Stimulated activated CD4-positive, alpha-beta T cell treated with anti-CD3 and anti-CD28 coated beads, Interleukin-4, amount 100 ng/mL, for 4 hours (primary cell): ENCODE data around the gene PHF24.
"Not testable (repeated sequence)": the region's sequence is repeated elsewhere in the genome, so short reads cannot be mapped to it uniquely, and the experiment has no call there.

ENCODE experiments used
- DNase-seq, 2 experiments: peaks; one replicate each; pipeline ENCODE4 v3.0.0-alpha.2; 2020

Gene PHF24

GRCh38 chr9:34998266-34998665, 40.2 kb downstream of the PHF24 start:
- DNase-seq: no peak

- DNase-seq: no peak
Measured at GRCh38 chr9:34999576-34999975, 41.5 kb downstream of the PHF24 start.

- no peak for DNase-seq
Measured at GRCh38 chr9:35000535-35001284, 42.6 kb downstream of the PHF24 start.

- DNase-seq: no peak
Measured at GRCh38 chr9:35001285-35001677, 43.2 kb downstream of the PHF24 start.

DNA sequence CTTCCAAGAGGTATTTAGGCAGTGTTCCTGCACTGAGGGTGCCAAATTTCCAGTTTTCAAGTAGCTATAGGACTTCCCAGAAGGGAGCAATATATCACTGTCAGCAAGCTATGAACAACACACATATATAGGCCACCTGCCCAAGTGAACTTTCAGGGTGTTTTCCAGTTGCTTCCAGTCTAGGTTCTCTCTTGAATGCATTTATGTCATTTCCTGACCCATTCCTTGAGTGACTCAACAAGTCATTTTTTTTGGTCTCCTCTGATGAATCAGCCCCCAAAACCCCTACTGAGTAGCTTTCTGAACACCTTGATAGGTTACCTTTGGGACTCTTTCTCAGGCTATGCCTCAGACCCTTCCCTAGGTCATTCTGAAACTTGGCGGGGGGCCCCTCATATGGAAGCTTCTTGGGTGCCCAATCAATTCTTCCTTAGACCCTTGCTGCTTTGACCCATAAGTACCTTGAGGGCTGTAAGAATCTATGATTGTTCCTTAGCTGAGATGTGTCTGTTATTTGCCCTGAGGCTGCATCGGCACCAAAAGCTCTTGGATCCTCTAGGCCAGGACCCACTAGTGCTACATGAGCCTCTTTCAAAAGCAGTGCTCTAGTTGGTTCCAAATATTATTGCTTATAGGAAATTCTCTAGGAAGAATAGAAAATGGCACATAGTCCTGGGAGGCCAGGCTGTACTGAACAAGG, 43.9 kb downstream of the PHF24 start:
- DNase-seq: no peak

DNA sequence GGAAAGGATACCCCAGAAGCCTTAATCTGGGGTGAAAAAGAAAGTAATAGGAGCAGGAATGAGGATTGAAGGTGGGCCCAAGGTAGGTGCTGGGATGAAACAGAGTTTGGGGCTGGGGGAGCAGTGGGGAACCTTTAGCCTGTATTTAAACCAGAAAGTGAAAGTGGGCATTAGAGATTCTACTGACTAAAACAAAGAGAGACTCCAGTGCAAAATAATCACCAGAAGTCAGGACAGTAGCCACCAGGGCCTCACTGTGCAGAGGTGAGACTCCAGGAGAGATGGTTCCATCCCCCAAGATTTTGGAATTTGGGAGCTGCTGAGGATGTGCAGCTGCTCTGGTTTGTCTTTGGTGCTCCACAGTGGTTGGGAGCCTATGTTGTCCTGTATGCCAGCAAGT, 44.5 kb downstream of the PHF24 start:
- DNase-seq: no peak

DNA sequence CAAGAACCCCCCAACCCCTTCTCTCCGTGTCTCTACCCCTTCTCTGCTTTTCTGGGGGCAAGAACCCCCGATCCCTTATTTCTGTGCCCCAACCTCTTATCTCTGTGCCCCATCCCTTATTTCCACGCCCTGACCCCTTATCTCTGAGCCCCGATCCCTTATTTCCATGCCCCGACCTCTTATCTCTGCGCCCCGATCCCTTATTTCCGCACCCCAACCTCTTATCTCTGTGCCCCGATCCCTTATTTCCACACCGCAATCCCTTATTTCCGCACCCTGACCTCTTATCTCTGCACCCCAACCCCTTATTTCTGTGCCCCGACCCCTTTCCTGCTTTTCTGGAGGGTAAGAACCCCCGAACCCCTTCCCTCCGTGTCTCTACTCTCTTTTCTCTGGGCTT, 46.2 kb downstream of the PHF24 start:
- DNase-seq: not testable (repeated sequence)

DNA sequence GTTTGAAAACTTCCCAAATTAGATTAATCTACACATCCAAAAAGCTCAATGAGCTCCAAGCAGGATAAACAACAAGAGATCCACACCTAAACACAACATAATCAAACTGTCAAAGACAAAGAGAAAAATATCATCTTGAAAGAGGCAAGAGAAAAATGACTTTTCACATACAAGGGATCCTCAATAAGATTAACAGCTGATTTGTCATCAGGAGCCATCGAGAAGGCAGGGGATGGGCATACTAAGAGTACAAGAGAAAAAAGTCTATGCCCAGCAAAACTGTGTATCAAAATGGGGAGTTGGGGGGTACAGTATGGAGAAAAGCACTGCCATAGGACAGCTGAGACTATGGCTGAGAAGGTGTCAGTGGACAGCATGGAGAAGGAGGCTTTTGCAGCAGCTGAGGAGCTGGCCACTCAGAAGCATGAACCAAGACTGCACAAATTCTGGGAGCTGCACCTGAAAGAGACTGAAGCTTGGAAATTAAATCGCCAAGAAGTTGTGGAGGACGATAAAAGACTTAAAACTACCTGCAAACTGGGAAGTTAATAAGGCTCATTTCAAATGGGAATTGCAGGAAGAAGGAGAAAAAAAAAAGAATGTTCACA, 52.4 kb downstream of the PHF24 start:
- DNase-seq: no peak

GRCh38 chr9:35014517-35014916, 56.4 kb downstream of the PHF24 start:
- no peak for DNase-seq

DNA sequence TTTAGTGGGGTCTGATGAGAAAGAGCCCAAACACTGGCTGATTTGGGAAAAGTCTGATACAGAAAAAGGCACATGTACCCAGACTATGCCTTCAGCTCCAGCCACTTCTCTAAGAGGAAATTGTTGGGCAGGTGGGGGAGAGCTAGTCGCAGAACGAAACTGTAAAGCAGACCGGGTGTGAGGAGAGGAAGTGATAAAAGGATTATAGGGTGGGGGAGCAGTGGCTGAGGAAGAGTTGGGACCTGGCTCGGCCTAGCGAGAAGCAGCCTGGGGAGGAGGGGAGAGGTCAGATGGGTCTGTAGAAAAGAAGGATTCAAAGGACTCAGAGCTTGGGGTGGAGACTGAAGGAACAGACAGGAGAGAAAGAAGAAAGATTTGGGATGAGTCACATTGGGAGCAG, 65.4 kb downstream of the PHF24 start:
- DNase-seq: not testable (repeated sequence)

- no peak for DNase-seq
Measured at GRCh38 chr9:35026671-35027070, 68.6 kb downstream of the PHF24 start.

DNA sequence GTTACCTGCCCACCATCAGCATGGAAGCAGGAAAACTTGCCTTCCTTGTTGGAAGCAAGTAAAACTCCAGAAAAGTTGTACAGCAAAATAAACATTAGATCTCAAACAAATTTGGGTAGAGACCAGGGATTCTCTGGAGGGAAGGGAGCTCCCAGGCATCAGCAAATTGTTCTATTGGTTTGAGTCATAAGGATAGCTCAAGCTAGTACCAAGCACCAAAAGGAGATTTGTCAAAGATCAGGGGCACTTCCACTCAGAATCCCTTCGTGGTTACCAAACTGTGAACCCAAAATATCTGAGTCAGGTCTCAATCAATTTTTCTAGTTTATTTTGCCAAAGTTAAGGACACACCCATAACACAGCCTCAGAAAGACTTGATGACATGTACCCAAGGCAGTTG, 69.3 kb downstream of the PHF24 start:
- no peak for DNase-seq

- no peak for DNase-seq
Measured at GRCh38 chr9:35027860-35028259, 69.8 kb downstream of the PHF24 start.

DNA sequence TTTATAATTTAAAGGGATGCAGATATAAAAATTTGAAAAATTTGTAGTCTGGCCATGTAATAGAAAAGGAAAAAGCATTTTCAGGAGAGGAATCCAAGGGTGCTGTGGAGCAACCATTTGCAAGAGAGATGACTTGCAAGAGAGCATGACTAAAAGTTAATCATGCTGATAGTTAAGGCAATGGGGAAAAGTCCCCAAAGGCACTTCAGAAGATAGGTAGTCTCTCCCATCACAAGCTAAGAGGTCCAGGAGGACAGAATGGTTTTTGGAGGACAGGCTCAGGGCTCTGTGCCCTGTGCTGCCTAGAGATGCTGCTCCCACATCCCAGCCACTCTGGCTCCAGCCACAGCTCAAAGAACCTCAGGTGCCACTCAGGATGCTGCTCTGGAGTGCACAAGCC, 70.3 kb downstream of the PHF24 start:
- no peak for DNase-seq

DNA sequence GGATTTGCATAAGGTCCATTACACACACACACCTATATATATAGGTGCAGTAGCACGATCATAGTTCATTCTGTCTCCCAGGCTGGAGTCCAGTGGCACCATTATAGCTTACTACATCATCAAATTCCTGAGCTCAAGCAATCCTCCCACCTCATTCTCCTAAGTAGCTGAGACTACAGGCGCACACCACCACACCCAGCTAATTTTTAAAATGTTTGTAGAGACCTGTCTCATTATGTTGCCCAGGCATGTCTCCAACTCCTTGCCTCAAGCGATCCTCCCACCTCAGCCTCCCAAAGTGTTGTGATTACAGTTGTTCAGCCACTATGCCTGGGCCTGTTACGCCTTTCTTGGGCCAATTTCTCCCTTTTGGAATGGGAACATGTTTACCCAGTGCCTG, 71.2 kb downstream of the PHF24 start:
- no peak for DNase-seq

- DNase-seq: no peak
Measured at GRCh38 chr9:35029852-35030251, 71.8 kb downstream of the PHF24 start.
